GM18951 (cell line): ENCODE results near the gene CLHC1.
"Not testable (repeated sequence)": the region's sequence is repeated elsewhere in the genome, so short reads cannot be mapped to it uniquely, and the experiment has no call there.

Experiments
- POLR2A ChIP-seq: IDR thresholded peaks from 4 replicates; pipeline ENCODE4 v1.6.1; 2011; ENCODE audit warnings: mild to moderate bottlenecking; ENCODE audit not compliant: insufficient read length, insufficient read depth; ENCODE audit errors: extremely low read depth
- in situ Hi-C: fragments of 300-500 bp; cut with MboI; formaldehyde crosslinking; loops from one replicate; pipeline ENCODE4 v1.12.0; 2022; ENCODE audit warnings: low sequenced_read_pairs, mixed read lengths, inconsistent platforms; ENCODE audit not compliant: unreplicated experiment

Gene CLHC1

DNA sequence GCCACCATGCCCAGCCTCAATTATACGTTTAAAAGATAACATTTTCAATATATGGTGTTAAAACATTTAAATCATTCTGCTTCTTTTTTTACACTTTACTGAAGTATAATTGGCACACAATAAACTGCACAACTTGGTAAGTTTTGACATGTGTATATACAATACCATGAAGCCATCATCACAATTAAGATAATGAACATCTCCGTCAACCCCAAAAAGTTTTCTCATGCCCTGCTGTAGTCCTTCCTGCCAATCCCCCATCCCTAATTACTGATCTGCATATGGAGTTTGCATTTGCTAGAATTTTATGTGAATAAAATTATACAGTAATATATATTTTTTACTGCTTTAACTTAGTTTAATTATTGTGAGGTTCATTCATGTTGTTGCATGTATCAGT, 96.6 kb downstream of the CLHC1 start:
- no peak for TF ChIP-seq POLR2A
- in situ Hi-C loops = no loop called here

DNA sequence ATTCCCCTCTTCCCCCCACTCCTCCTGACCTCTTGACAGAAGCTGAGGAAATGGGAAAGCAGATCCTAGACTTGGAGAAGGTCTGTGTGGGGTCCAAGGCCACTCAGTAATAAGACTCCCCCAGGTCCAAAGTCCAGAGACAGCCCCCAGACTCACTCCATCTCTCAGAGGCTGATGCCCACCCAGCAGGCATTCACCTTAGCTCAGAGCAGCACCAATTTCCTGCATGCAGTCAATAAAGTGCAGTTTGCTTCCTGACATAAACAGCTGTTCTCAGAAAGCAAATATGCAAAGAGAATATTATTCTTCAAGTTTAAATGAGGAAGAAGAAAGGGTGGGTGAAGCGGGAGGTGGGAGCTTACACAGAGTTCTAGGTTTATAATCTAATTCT, 97.8 kb downstream of the CLHC1 start:
- no peak for TF ChIP-seq POLR2A
- in situ Hi-C loops = no loop called here

DNA sequence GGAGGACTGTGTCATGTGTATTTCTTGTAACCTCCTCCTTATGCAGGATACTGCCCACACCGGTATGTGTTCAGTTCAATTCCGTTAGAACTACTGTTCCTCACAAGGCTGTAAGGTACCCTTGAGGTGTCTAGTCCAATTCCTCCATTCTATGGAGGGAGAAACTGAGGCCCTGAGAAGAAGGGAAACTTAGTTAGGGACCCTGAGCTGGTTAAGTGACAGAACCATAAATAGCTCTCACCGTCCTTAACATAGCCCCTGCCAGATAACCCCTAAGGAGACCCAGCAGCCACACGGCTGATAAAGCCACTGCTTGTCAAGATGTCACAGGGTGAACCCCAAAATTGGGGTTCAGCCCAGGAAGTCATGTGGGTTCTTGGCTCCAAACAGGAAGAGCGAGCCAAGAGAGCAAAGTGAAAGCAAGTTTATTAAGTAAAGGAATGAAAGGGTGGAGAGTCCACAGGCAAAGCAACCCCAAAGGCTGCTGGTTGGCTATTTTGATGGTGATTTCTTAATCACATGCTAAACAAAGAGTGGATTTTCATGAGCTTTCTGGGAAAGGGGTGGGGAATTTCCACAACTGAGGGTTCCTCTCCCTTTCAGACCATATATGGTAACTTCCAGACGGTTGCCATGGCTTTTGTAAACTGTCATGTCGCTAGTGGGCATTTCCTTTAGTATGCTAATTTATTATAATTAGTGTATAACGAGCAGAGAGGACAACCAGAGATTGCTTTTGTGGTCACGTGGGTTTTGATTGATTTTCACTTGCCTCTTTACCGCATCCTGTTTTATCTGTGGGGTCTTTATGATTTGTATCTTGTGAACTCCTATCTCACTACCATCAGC, 98.4 kb downstream of the CLHC1 start:
- TF ChIP-seq POLR2A = no peak
- in situ Hi-C loops = no loop called here

DNA sequence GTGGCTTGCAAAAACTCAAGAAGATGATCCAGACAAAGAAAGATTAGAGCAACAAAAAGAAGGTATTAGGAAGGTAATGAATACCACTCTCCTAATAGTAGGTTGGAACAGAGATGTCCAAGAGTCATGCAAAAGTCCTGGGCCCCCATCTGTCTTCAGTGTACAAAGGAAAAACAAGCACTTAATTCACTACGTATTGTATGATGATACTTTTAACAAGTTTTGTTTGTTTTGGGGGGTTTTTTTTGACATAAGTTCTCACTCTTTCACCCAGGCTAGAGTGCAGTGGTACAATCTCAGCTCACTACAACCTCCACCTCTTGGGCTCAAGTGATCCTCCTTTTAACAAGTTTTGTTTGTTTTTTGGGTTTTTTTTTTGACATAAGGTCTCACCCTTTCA, 101.2 kb downstream of the CLHC1 start:
- in situ Hi-C loops = no loop called here
- no peak for TF ChIP-seq POLR2A

DNA sequence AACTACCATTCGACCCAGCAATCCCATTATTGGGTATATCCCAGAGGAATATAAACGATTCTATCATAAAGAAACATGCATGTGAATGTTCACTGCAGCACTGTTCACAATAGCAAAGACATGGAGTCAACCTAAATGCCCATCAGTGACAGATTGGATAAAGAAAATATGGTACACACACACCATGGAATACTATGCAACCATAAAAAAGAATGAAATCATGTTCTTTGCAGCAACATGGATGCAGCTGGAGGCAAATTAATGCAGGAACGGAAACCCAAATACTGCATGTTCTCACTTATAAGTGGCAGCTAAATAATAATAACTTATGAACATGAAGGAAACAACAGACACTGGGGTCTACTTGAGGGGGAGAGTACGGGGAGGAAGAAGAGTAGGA, 105.5 kb downstream of the CLHC1 start:
- in situ Hi-C loops = not testable (repeated sequence)
